ENCODE results near the gene BRIP1. TPM values are rescaled to one million over a fixed set of nuclear protein-coding genes. Genes with fewer than 3 reads are reported as not detected.

BRIP1 gene
- total and polyA plus RNA-seq, 9 of the 15 experiments (the other 6 are each of a cell fraction or from before 2014, with no cell fraction given) = 2.4 to 17.5 (median 11.2) TPM

DNA sequence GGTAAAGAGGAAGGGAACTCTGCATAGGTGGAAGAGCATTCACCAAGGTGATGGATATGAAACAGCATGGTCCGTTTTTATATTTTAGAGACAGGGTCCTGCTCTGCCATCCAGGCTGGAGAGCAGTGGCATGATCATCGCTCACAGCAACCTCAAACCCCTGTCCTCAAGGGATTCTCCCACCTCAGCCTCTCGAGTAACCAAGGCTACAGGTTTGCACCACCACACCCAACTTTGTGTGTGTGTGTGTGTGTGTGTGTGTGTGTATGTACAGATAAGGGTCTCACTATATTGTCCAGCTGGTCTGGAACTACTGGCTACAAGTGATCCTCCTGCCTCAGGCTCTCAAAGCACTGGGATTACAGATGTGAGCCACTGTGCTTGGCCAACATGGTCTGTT, 194.8 kb downstream of the BRIP1 start:
- no peak overlapping the region for H3K27ac ChIP-seq (ENCODE audit: extremely low read depth, low read depth, low read length)
- ATAC-seq (no peak), FAIRE-seq (no peak), DNase-seq (ENCODE audit: extremely low read depth in 1 of 4, low spot score in 3 of 4) (no peak)
- intact Hi-C loops (cut with micrococcal nuclease) = no loop called here
- H4K20me1 ChIP-seq (replicated peaks; ENCODE audit: control insufficient read depth, insufficient read depth, low read length) = no peaks in the 10 kb centered on the region
- no peak overlapping the region for H3K4me3 ChIP-seq
- in situ Hi-C loops (cut with MboI) = no loop called here
- POLR2A ChIA-PET = no interaction called here
- peaks cover 0 to 4% of the 10 kb centered on the region in 2 experiments; a peak in 1 of 5 replicates for H3K27me3 ChIP-seq (ENCODE audit: control insufficient read depth in 2 of 2, insufficient read depth in 2 of 2, low read length in 2 of 2)
- no peaks in the 10 kb centered on the region for H3K36me3 ChIP-seq (ENCODE audit: control insufficient read depth, insufficient read depth, low read length)
- H3K4me1 ChIP-seq (replicated peaks in 1 of 2; ENCODE audit: control insufficient read depth in 2 of 2, insufficient read depth in 2 of 2, low read length in 2 of 2) = no peaks in the 10 kb centered on the region
- H2AFZ ChIP-seq (ENCODE audit: low read depth, low read length) = no peak overlapping the region
- no peaks in the 10 kb centered on the region for H3K9me1 ChIP-seq (ENCODE audit: control insufficient read depth, insufficient read depth, low read length)
- WGBS (ENCODE audit: insufficient coverage, low coverage, missing lambda C conversion rate) = 6% methylated on average over 3 of the region's 3 CpGs
- no peak overlapping the region for H3K4me2 ChIP-seq (ENCODE audit: insufficient read depth, low read length)
- BruUV-seq (replicated peaks) = no TSS peak
- no peaks in the 10 kb centered on the region for H3K9me3 ChIP-seq (replicated peaks; ENCODE audit: control insufficient read depth, insufficient read depth, low read depth, low read length)
- TF ChIP-seq HIVEP1 (CRISPR knock-in tag; IDR thresholded peaks at IDR 0.05) (no peak), RFX5 (IDR thresholded peaks at IDR 0.05; ENCODE audit: low read depth, low read length) (no peak), ZNF224 (CRISPR knock-in tag; IDR thresholded peaks at IDR 0.05) (no peak), CHD1 (IDR thresholded peaks at IDR 0.05; ENCODE audit: low read length) (no peak), NFIX (CRISPR knock-in tag; IDR thresholded peaks at IDR 0.05; ENCODE audit: low read depth) (no peak), HDAC6 (IDR thresholded peaks at IDR 0.05; ENCODE audit: low read depth, low read length) (no peak)
- TF ChIP-seq, protein P1, sequence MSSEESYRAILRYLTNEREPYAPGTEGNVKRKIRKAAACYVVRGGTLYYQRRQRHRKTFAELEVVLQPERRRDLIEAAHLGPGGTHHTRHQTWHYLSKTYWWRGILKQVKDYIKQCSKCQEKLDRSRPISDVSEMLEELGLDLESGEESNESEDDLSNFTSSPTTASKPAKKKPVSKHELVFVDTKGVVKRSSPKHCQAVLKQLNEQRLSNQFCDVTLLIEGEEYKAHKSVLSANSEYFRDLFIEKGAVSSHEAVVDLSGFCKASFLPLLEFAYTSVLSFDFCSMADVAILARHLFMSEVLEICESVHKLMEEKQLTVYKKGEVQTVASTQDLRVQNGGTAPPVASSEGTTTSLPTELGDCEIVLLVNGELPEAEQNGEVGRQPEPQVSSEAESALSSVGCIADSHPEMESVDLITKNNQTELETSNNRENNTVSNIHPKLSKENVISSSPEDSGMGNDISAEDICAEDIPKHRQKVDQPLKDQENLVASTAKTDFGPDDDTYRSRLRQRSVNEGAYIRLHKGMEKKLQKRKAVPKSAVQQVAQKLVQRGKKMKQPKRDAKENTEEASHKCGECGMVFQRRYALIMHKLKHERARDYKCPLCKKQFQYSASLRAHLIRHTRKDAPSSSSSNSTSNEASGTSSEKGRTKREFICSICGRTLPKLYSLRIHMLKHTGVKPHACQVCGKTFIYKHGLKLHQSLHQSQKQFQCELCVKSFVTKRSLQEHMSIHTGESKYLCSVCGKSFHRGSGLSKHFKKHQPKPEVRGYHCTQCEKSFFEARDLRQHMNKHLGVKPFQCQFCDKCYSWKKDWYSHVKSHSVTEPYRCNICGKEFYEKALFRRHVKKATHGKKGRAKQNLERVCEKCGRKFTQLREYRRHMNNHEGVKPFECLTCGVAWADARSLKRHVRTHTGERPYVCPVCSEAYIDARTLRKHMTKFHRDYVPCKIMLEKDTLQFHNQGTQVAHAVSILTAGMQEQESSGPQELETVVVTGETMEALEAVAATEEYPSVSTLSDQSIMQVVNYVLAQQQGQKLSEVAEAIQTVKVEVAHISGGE (CRISPR knock-in tag; IDR thresholded peaks at IDR 0.05) = peak in 1 of 3 experiments; percentile 52; a peak in 1 of 6 replicates
- TF ChIP-seq, protein P2, sequence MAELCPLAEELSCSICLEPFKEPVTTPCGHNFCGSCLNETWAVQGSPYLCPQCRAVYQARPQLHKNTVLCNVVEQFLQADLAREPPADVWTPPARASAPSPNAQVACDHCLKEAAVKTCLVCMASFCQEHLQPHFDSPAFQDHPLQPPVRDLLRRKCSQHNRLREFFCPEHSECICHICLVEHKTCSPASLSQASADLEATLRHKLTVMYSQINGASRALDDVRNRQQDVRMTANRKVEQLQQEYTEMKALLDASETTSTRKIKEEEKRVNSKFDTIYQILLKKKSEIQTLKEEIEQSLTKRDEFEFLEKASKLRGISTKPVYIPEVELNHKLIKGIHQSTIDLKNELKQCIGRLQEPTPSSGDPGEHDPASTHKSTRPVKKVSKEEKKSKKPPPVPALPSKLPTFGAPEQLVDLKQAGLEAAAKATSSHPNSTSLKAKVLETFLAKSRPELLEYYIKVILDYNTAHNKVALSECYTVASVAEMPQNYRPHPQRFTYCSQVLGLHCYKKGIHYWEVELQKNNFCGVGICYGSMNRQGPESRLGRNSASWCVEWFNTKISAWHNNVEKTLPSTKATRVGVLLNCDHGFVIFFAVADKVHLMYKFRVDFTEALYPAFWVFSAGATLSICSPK (IDR thresholded peaks at IDR 0.05; ENCODE audit: borderline replicate concordance) = no peak
- H3K79me2 ChIP-seq (ENCODE audit: control insufficient read depth, insufficient read depth, low read length) = no peaks in the 10 kb centered on the region
- CTCF ChIA-PET (ENCODE audit: low intra/inter-chr PET ratio) = no interaction called here
- H3K9ac ChIP-seq (ENCODE audit: insufficient read depth in 1 of 2, low read depth in 2 of 2, low read length in 2 of 2) = no peak overlapping the region
